ENCODE data around the gene ZNF136. TPM values are rescaled to one million over a fixed set of nuclear protein-coding genes. Genes with fewer than 3 reads are reported as not detected.

The ZNF136 gene
- polyA plus RNA-seq, 3 donors: 1.9 to 3.4 (median 2.8) TPM

GRCh38 chr19:12166626-12167025, 3.7 kb downstream of the ZNF136 start:
- H3K27ac ChIP-seq (ENCODE audit: low read depth, low read length): no peak overlapping the region
- 76 to 81% (median 81%) methylated on average over 1 of the region's 1 CpG for WGBS, 3 donors

- 91 to 97% (median 94%) methylated on average over 3 of the region's 3 CpGs for WGBS, 3 donors
- no peak overlapping the region for H3K27ac ChIP-seq (ENCODE audit: low read depth, low read length)
Measured at GRCh38 chr19:12180377-12180776, 17.5 kb downstream of the ZNF136 start.

- 96 to 98% (median 98%) methylated on average over 6 of the region's 6 CpGs for WGBS, 3 donors
- H3K27ac ChIP-seq (ENCODE audit: low read depth, low read length): no peak overlapping the region
Measured at GRCh38 chr19:12187625-12188024, 24.7 kb downstream of the ZNF136 start.

- 1 to 3% (median 1%) methylated on average over 61 to 62 of the region's 62 CpGs for WGBS, 3 donors
- no peak overlapping the region for H3K27ac ChIP-seq (ENCODE audit: low read depth, low read length)
Measured at GRCh38 chr19:12194827-12195731, 32.2 kb downstream of the ZNF136 start.

- no peak overlapping the region for H3K27ac ChIP-seq (ENCODE audit: low read depth, low read length)
Measured at GRCh38 chr19:12198136-12198535, 35.2 kb downstream of the ZNF136 start.

GRCh38 chr19:12199757-12200419, 37.0 kb downstream of the ZNF136 start:
- no peak overlapping the region for H3K27ac ChIP-seq (ENCODE audit: low read depth, low read length)
- 59 to 74% (median 63%) methylated on average over 3 of the region's 3 CpGs for WGBS, 3 donors

- H3K27ac ChIP-seq (ENCODE audit: low read depth, low read length): no peak overlapping the region
- WGBS, 3 donors: 41 to 49% (median 47%) methylated on average over 4 of the region's 4 CpGs
Measured at GRCh38 chr19:12202250-12202649, 39.4 kb downstream of the ZNF136 start.

- 95 to 97% (median 95%) methylated on average over 4 of the region's 4 CpGs for WGBS, 3 donors
Measured at GRCh38 chr19:12205296-12205695, 42.4 kb downstream of the ZNF136 start.

GRCh38 chr19:12208221-12208620, 45.3 kb downstream of the ZNF136 start:
- WGBS, 3 donors: 91 to 100% (median 94%) methylated on average over 2 of the region's 2 CpGs
- no peak overlapping the region for H3K27ac ChIP-seq (ENCODE audit: low read depth, low read length)

More at GRCh38 chr19:12205296-12205695, 42.4 kb downstream of the ZNF136 start:
- no peak overlapping the region for H3K27ac ChIP-seq (ENCODE audit: low read depth, low read length)

- H3K27ac ChIP-seq (ENCODE audit: low read depth, low read length): no peak overlapping the region
Measured at GRCh38 chr19:12217332-12217731, 54.4 kb downstream of the ZNF136 start.

- 83 to 100% (median 86%) methylated on average over 1 of the region's 1 CpG for WGBS, 3 donors
- H3K27ac ChIP-seq (ENCODE audit: low read depth, low read length): no peak overlapping the region
Measured at GRCh38 chr19:12222980-12223630, 60.2 kb downstream of the ZNF136 start.

- no peak overlapping the region for H3K27ac ChIP-seq (ENCODE audit: low read depth, low read length)
- WGBS, 3 donors: 91 to 97% (median 91%) methylated on average over 6 of the region's 6 CpGs
Measured at GRCh38 chr19:12224676-12225075, 61.8 kb downstream of the ZNF136 start.

- no peak overlapping the region for H3K27ac ChIP-seq (ENCODE audit: low read depth, low read length)
- 92 to 100% (median 94%) methylated on average over 3 of the region's 3 CpGs for WGBS, 3 donors
Measured at GRCh38 chr19:12229990-12230389, 67.1 kb downstream of the ZNF136 start.

GRCh38 chr19:12230751-12231733, 68.1 kb downstream of the ZNF136 start:
- H3K27ac ChIP-seq (ENCODE audit: low read depth, low read length): no peak overlapping the region
- 90 to 98% (median 92%) methylated on average over 6 of the region's 6 CpGs for WGBS, 3 donors

- H3K27ac ChIP-seq (ENCODE audit: low read depth, low read length): no peak overlapping the region
- 83 to 91% (median 88%) methylated on average over 3 of the region's 3 CpGs for WGBS, 3 donors
Measured at GRCh38 chr19:12232961-12233360, 70.1 kb downstream of the ZNF136 start.

- 91 to 99% (median 97%) methylated on average over 35 to 37 of the region's 37 CpGs for WGBS, 3 donors
- H3K27ac ChIP-seq (ENCODE audit: low read depth, low read length): no peak overlapping the region
Measured at GRCh38 chr19:12237143-12237839, 74.4 kb downstream of the ZNF136 start.

All from adipose tissue (tissue), 3 donors.